Suprapubic skin (tissue), 4 donors: ENCODE results near the gene RNF148.

Experiments
- EP300 ChIP-seq: sonication (generic); formaldehyde crosslinking; IDR thresholded peaks from one replicate; pipeline ENCODE4 v1.6.1; 2017; ENCODE audit warnings: antibody characterized with exemption
- POLR2AphosphoS5 ChIP-seq, 3 donors: sonication (generic); formaldehyde crosslinking; IDR thresholded peaks; one replicate each; pipeline ENCODE4 v1.6.1; 2017; ENCODE audit warnings: antibody characterized with exemption in 3 of 3
- TF ChIP-seq, protein P1 (sequence below), 2 donors: fragments of 200-600 bp in 1 of 2; fragments of 450-650 bp in 1 of 2; sonication (generic) in 1 of 2; IDR thresholded peaks; one replicate each; pipeline ENCODE4 v1.5.1; 2016 to 2019; ENCODE audit warnings: antibody characterized with exemption in 2 of 2, mild to moderate bottlenecking in 1 of 2, moderate library complexity in 1 of 2

DNA sequence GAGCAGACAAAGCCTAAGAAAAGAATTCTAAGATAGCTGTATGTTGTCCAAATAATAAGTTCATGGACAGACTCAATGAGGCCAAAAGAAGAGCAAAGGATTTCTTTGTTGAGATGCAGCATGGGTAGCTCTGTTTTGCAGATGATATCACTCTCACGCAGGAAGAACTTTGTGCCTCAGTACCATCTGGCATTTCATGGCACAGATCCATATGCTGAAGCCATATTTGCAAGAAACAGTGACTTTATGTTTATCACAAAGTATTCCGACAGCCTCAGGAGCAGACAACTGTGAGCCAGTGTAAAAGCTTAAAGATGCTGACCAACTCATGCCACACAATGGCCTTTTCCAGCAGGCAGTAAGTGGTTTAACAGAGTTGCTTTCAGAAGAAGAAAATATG, 45.5 kb upstream of the RNF148 start:
- TF ChIP-seq, protein P1, sequence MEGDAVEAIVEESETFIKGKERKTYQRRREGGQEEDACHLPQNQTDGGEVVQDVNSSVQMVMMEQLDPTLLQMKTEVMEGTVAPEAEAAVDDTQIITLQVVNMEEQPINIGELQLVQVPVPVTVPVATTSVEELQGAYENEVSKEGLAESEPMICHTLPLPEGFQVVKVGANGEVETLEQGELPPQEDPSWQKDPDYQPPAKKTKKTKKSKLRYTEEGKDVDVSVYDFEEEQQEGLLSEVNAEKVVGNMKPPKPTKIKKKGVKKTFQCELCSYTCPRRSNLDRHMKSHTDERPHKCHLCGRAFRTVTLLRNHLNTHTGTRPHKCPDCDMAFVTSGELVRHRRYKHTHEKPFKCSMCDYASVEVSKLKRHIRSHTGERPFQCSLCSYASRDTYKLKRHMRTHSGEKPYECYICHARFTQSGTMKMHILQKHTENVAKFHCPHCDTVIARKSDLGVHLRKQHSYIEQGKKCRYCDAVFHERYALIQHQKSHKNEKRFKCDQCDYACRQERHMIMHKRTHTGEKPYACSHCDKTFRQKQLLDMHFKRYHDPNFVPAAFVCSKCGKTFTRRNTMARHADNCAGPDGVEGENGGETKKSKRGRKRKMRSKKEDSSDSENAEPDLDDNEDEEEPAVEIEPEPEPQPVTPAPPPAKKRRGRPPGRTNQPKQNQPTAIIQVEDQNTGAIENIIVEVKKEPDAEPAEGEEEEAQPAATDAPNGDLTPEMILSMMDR (IDR thresholded peaks at IDR 0.05): no peak
- TF ChIP-seq POLR2AphosphoS5 (IDR thresholded peaks at IDR 0.05) (no peak), EP300 (no peak)
